ENCODE measurements around the gene RALGAPA2.

DNA sequence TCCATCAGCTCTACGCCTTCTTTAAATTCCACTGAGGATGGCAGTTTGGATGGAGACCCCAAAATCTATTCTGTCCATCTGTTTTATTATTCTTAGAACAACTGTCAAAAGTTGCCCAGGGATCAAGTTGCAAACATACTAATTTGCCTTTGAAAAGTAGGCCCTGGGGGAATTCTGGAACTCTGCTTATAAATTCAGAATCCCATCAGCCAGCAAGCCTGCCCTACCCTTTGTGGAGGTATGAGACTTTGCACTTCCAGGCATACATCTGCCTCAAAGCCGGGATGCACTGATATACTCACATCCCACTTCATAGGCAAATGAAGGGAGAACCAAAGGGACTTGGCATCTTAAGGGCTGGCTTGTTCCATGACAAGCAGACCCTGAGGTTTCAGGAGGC lies 250.9 kb downstream of the RALGAPA2 start:
- TF ChIP-seq POLR2A (IDR thresholded peaks at IDR 0.05; ENCODE audit: low read length) = no peak
- no peak for TF ChIP-seq GATA1 (IDR thresholded peaks at IDR 0.05; ENCODE audit: low read depth, low read length)
